Measurements from ENCODE around the gene NME8. TPM values are rescaled to one million over a fixed set of nuclear protein-coding genes. Genes with fewer than 3 reads are reported as not detected.

The NME8 gene
- total RNA-seq, 1 experiment from 2014 or later = not detected

GRCh38 chr7:37825038-37825437 is 23.4 kb upstream of the NME8 start:
- no peak for DNase-seq (ENCODE audit: low read depth, low spot score)

More at GRCh38 chr7:37825038-37825437, 23.4 kb upstream of the NME8 start:
- H3K79me2 ChIP-seq (ENCODE audit: insufficient read depth, low read length) = no peaks in the 10 kb centered on the region
- no peak overlapping the region for H2AFZ ChIP-seq (ENCODE audit: low read depth, low read length, poor library complexity, severe bottlenecking)
- ChIA-PET POLR2A (no interaction called here), CTCF (no interaction called here), RAD21 (ENCODE audit: low non-redundant PET in 1 of 2, low total read pairs in 2 of 2, uncharacterized antibody in 2 of 2, unreplicated experiment in 2 of 2) (no interaction called here)
- H3K4me1 ChIP-seq (ENCODE audit: control insufficient read depth in 1 of 2, insufficient read depth in 2 of 2, low read length in 2 of 2) = no peaks in the 10 kb centered on the region
- no peaks in the 10 kb centered on the region; a peak in 1 of 4 replicates for H3K9me3 ChIP-seq (ENCODE audit: control insufficient read depth in 1 of 2, insufficient read depth in 1 of 2, low read depth in 1 of 2, low read length in 2 of 2)
- no peak for ATAC-seq
- H3K36me3 ChIP-seq (ENCODE audit: control insufficient read depth in 1 of 2, insufficient read depth in 2 of 2, low read length in 2 of 2) = no peaks in the 10 kb centered on the region
- H3K4me2 ChIP-seq (ENCODE audit: low read length) = no peak overlapping the region
- TF ChIP-seq FOSL1 (IDR thresholded peaks at IDR 0.05; ENCODE audit: low read depth) (no peak), CBX3 (IDR thresholded peaks at IDR 0.05; ENCODE audit: low read depth) (no peak), EZH2 (IDR thresholded peaks at IDR 0.05) (no peak), SP1 (IDR thresholded peaks at IDR 0.05; ENCODE audit: low read depth) (no peak), REST (IDR thresholded peaks at IDR 0.05; ENCODE audit: low read depth) (no peak)
- TF ChIP-seq, protein P1, sequence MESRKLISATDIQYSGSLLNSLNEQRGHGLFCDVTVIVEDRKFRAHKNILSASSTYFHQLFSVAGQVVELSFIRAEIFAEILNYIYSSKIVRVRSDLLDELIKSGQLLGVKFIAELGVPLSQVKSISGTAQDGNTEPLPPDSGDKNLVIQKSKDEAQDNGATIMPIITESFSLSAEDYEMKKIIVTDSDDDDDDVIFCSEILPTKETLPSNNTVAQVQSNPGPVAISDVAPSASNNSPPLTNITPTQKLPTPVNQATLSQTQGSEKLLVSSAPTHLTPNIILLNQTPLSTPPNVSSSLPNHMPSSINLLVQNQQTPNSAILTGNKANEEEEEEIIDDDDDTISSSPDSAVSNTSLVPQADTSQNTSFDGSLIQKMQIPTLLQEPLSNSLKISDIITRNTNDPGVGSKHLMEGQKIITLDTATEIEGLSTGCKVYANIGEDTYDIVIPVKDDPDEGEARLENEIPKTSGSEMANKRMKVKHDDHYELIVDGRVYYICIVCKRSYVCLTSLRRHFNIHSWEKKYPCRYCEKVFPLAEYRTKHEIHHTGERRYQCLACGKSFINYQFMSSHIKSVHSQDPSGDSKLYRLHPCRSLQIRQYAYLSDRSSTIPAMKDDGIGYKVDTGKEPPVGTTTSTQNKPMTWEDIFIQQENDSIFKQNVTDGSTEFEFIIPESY (IDR thresholded peaks at IDR 0.05; ENCODE audit: extremely low read depth, insufficient replicate concordance, low read length) = no peak
- H3K27me3 ChIP-seq (ENCODE audit: insufficient read depth, low read length) = no peaks in the 10 kb centered on the region
- H3K9ac ChIP-seq (ENCODE audit: low read length) = no peak overlapping the region
- no peak overlapping the region for H3K27ac ChIP-seq (ENCODE audit: low read depth, low read length)
- no peaks in the 10 kb centered on the region for H4K20me1 ChIP-seq (ENCODE audit: insufficient read depth)
- intact Hi-C loops (cut with micrococcal nuclease) = no loop called here
- no peak overlapping the region for H3K4me3 ChIP-seq (replicated peaks in 1 of 2; ENCODE audit: low read depth in 1 of 2, low read length in 2 of 2)
- no TSS peak for BruUV-seq (replicated peaks)
- H3K9me2 ChIP-seq (ENCODE audit: insufficient read depth) = no peaks in the 10 kb centered on the region
